NCI-H2196 treated with DMSO at 0.1 percent for 48 hours (cell line): Measurements from ENCODE around the gene DEFB124.
"Not testable (repeated sequence)": the region's sequence is repeated elsewhere in the genome, so short reads cannot be mapped to it uniquely, and the experiment has no call there.

Experiments used
- DNase-seq: peaks from one replicate; lab custom pipeline; 2025; ENCODE audit not compliant: unreplicated experiment; lab: John Stamatoyannopoulos, UW

DEFB124 gene

DNA sequence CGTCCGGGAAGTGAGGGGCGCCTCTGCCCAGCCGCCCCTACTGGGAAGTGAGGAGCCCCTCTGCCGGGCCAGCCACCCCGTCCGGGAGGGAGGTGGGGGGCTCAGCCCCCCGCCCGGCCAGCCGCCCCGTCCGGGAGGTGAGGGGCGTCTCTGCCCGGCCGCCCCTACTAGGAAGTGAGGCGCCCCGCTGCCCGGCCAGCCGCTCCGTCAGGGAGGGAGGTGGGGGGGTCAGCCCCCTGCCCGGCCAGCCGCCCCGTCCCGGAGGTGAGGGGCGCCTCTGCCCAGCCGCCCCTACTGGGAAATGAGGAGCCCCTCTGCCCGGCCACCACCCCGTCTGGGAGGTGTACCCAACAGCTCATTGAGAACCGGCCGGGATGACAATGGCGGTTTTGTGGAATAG lies 47.4 kb downstream of the DEFB124 start:
- DNase-seq, result not testable (repeated sequence)

DNA sequence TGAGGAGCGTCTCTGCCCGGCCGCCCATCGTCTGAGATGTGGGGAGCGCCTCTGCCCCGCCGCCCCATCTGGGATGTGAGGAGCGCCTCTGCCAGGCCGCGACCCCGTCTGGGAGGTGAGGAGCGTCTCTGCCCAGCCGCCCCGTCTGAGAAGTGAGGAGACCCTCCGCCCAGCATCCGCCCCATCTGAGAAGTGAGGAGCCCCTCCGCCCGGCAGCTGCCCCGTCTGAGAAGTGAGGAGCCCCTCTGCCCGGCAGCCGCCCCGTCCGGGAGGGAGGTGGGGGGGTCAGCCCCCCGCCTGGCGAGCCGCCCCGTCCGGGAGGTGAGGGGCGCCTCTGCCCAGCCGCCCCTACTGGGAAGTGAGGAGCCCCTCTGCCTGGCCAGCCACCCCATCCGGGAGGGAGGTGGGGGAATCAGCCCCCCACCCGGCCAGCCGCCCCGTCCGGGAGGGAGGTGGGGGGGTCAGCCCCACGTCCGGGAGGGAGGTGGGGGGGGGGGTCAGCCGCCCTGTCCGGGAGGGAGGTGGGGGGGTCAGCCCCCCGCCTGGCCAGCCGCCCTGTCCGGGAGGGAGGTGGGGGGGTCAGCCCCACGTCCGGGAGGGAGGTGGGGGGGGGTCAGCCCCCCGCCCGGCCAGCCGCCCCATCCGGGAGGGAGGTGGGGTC lies 47.9 kb downstream of the DEFB124 start:
- not testable (repeated sequence) for DNase-seq

DNA sequence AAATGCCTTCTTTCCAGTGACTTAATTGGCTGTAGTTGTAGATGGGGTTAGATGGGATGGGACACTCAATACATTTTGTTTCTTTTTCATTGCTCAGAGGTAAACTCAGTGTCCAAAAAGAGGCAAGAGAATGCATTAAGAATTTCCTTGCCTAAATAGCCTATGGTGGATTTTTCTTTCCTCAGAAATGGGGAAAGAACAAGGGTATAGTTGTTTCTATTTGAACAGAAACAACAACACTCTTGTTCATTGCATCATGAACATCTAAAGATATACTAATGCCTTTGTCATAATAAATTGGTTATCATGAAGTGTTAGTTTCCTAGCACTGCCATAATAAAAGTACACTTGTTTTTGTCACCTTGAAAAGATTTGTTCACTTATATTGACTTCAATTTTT lies 49.1 kb downstream of the DEFB124 start:
- DNase-seq, result no peak

GRCh38 chr20:31418307-31418706 lies 56.6 kb downstream of the DEFB124 start:
- no peak for DNase-seq

DNA sequence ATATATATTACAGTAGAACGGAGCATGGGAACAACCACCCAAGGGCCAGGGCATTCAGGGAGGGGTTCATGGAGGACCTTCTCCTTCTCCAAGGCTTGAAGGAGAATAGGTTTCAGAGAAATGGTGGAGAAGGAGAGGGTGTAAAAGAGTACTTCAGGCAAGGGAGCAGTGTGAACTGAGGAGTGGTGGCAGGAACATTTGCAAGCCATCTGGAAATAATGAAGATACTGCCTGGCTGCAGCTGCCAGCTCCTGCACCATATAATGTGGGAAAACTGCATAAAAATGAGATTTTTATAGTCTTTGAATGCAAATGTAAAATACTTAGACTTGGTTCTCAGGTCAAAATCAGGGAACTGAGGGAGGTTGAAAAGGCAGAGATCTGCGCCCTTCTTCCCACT lies 59.3 kb downstream of the DEFB124 start:
- DNase-seq, result no peak
